GM19035 (cell line): ENCODE results near the gene PRRC2B.
"Not testable (repeated sequence)": the region's sequence is repeated elsewhere in the genome, so short reads cannot be mapped to it uniquely, and the experiment has no call there.

Experiments
- ATAC-seq: cut with Tn5 transposase; IDR thresholded peaks from one replicate; pipeline ENCODE4 v1.9.1; 2021; ENCODE audit not compliant: unreplicated experiment

PRRC2B gene

GRCh38 chr9:131468031-131468430, 74.1 kb downstream of the PRRC2B start:
- ATAC-seq: no peak

GRCh38 chr9:131469356-131469755, 75.5 kb downstream of the PRRC2B start:
- no peak for ATAC-seq

- ATAC-seq: no peak
These were observed 76.1 kb downstream of the PRRC2B start for GRCh38 chr9:131469951-131470350.

GRCh38 chr9:131470581-131470991, 76.7 kb downstream of the PRRC2B start:
- ATAC-seq: no peak

GRCh38 chr9:131472085-131472484, 78.2 kb downstream of the PRRC2B start:
- not testable (repeated sequence) for ATAC-seq

GRCh38 chr9:131473198-131473885, 79.5 kb downstream of the PRRC2B start:
- ATAC-seq: no peak

- no peak for ATAC-seq
These were observed 80.0 kb downstream of the PRRC2B start for GRCh38 chr9:131473891-131474290.

GRCh38 chr9:131474711-131475110, 80.8 kb downstream of the PRRC2B start:
- no peak for ATAC-seq

GRCh38 chr9:131475111-131475955, 81.4 kb downstream of the PRRC2B start:
- ATAC-seq: no peak

GRCh38 chr9:131475956-131476776, 82.3 kb downstream of the PRRC2B start:
- ATAC-seq: no peak

- no peak for ATAC-seq
These were observed 83.0 kb downstream of the PRRC2B start for GRCh38 chr9:131476777-131477345.

- no peak for ATAC-seq
These were observed 83.5 kb downstream of the PRRC2B start for GRCh38 chr9:131477367-131477766.

- ATAC-seq: no peak
These were observed 84.0 kb downstream of the PRRC2B start for GRCh38 chr9:131477816-131478419.

- ATAC-seq: no peak
These were observed 84.6 kb downstream of the PRRC2B start for GRCh38 chr9:131478421-131478868.

GRCh38 chr9:131478911-131479310, 85.0 kb downstream of the PRRC2B start:
- no peak for ATAC-seq

- ATAC-seq: no peak
These were observed 86.4 kb downstream of the PRRC2B start for GRCh38 chr9:131480258-131480657.

GRCh38 chr9:131481441-131482342, 87.8 kb downstream of the PRRC2B start:
- no peak for ATAC-seq

- no peak for ATAC-seq
These were observed 88.6 kb downstream of the PRRC2B start for GRCh38 chr9:131482343-131483006.
